HepG2 (cell line): Measurements from ENCODE around the gene CIBAR2. TPM values are rescaled to one million over a fixed set of nuclear protein-coding genes. Genes with fewer than 3 reads are reported as not detected.

Source experiments
- AKNA ChIP-seq: sonication (generic); formaldehyde crosslinking; IDR thresholded peaks from 2 replicates; pipeline ENCODE4 v1.4.0; 2020; ENCODE audit warnings: missing genetic modification reagents, borderline replicate concordance
- BCLAF1 ChIP-seq: fragments of 450-650 bp; IDR thresholded peaks from 2 replicates; pipeline ENCODE4 v1.6.1; 2017; ENCODE audit warnings: mild to moderate bottlenecking
- FOXO1 ChIP-seq: sonication (generic); formaldehyde crosslinking; IDR thresholded peaks from 2 replicates; pipeline ENCODE4 v1.4.0; 2020; ENCODE audit warnings: missing genetic modification reagents
- GPBP1L1 ChIP-seq: sonication (generic); formaldehyde crosslinking; IDR thresholded peaks from 2 replicates; pipeline ENCODE4 v1.5.0; 2020; ENCODE audit warnings: mild to moderate bottlenecking, missing genetic modification reagents
- HIVEP1 ChIP-seq: sonication (generic); formaldehyde crosslinking; IDR thresholded peaks from 2 replicates; pipeline ENCODE4 v1.4.0; 2020; ENCODE audit warnings: mild to moderate bottlenecking, missing genetic modification reagents
- KLF6 ChIP-seq: IDR thresholded peaks from 2 replicates; pipeline ENCODE4 v1.8.0; 2016; ENCODE audit warnings: missing biosample characterization, missing genetic modification reagents
- MIER2 ChIP-seq: IDR thresholded peaks from 2 replicates; pipeline ENCODE4 v1.6.1; 2016; ENCODE audit warnings: missing biosample characterization, missing genetic modification reagents
- PITX1 ChIP-seq: sonication (generic); formaldehyde crosslinking; IDR thresholded peaks from 2 replicates; pipeline ENCODE4 v1.5.1; 2020; ENCODE audit warnings: mild to moderate bottlenecking, missing genetic modification reagents
- PTBP1 ChIP-seq: fragments of 200-400 bp; formaldehyde crosslinking; IDR thresholded peaks from 2 replicates; pipeline ENCODE4 v1.6.1; 2018; ENCODE audit warnings: low read length, low read depth; ENCODE audit not compliant: poor library complexity, severe bottlenecking
- SIX1 ChIP-seq: sonication (generic); formaldehyde crosslinking; IDR thresholded peaks from 2 replicates; pipeline ENCODE4 v1.4.0; 2020; ENCODE audit warnings: missing genetic modification reagents, borderline replicate concordance
- ZFP91 ChIP-seq: sonication (generic); formaldehyde crosslinking; IDR thresholded peaks from 2 replicates; pipeline ENCODE4 v1.9.0; 2022; ENCODE audit warnings: missing genetic modification reagents, mild to moderate bottlenecking, borderline replicate concordance
- ZNF609 ChIP-seq: sonication (generic); formaldehyde crosslinking; IDR thresholded peaks from 2 replicates; pipeline ENCODE4 v1.4.0; 2020; ENCODE audit warnings: mild to moderate bottlenecking, missing genetic modification reagents, borderline replicate concordance
- polyA plus RNA-seq, 8 experiments: library from polyadenylated mRNA; depleted of rRNA in 3 of 8; stranded (reverse) in 7 of 8; unstranded in 1 of 8; fragments of >200 nt; fragmentation: Illumina TruSeq in 4 of 8; extraction: Trizol in 4 of 8; gene quantifications; 2 replicates each; pipeline versions ENCODE4 v1.2.1 to v1.2.3, GENCODE V29; 2011 to 2016; ENCODE audit warnings: low read depth in 4 of 8, missing spikeins in 1 of 8, mixed read lengths in 1 of 8; ENCODE audit not compliant: insufficient read depth in 1 of 8
- total RNA-seq, 5 experiments: library from RNA; depleted of rRNA; stranded (reverse); fragments of >200 nt; fragmentation: Illumina TruSeq; extraction: Trizol; gene quantifications; 2 replicates each; pipeline ENCODE4 v1.2.3, GENCODE V29; 2016; ENCODE audit warnings: low read depth in 1 of 5

CIBAR2 gene
- total and polyA plus RNA-seq, 2 of the 13 experiments (the other 11 are each of a cell fraction or from before 2014, with no cell fraction given), result not detected

- TF ChIP-seq BCLAF1 (no peak), AKNA (CRISPR knock-in tag) (no peak), MIER2 (CRISPR knock-in tag) (no peak), ZFP91 (CRISPR knock-in tag) (0 out of 2 replicates have a peak, but pooled peaks have one; percentile 39), PITX1 (peak; percentile 67; the same call in 1 of the 2 replicates), KLF6 (CRISPR knock-in tag) (peak; percentile 31; the same call in 1 of the 2 replicates), GPBP1L1 (CRISPR knock-in tag) (no peak), ZNF609 (peak; percentile 20; the same call in 1 of the 2 replicates), SIX1 (CRISPR knock-in tag) (0 out of 2 replicates have a peak, but pooled peaks have one; percentile 12), PTBP1 (no peak), HIVEP1 (CRISPR knock-in tag) (0 out of 2 replicates have a peak, but pooled peaks have one; percentile 23), FOXO1 (CRISPR knock-in tag) (peak; percentile 40; the same call in 1 of the 2 replicates)
These were observed 27.6 kb upstream of the CIBAR2 start (continued) for GRCh38 chr16:85139881-85140339.
